Thoracic aorta (tissue), 2 donors: ENCODE results near the gene ZNF140. TPM values are rescaled to one million over a fixed set of nuclear protein-coding genes. Genes with fewer than 3 reads are reported as not detected.

ENCODE experiments used
- ATAC-seq: fragments of 150-250 bp; one replicate; pipeline ENCODE4 v1.8.0; 2017; ENCODE audit warnings: low read depth; ENCODE audit not compliant: insufficient number of reproducible peaks, low FRiP score
- DNase-seq: peaks from one replicate; pipeline ENCODE4 v3.0.0-alpha.2; 2020; ENCODE audit warnings: low spot score
- H3K27ac ChIP-seq, 2 donors: fragments of 200-600 bp; sonication (generic); 1 replicate in 1 of 2; 2 replicates in 1 of 2; pipeline ENCODE4 v1.5.1; 2016; ENCODE audit warnings: mild to moderate bottlenecking in 2 of 2, moderate library complexity in 2 of 2
- H3K27me3 ChIP-seq: fragments of 200-600 bp; sonication (generic); replicated peaks from 2 replicates; pipeline ENCODE4 v1.6.0; 2016; ENCODE audit warnings: mild to moderate bottlenecking; ENCODE audit not compliant: insufficient read depth
- H3K36me3 ChIP-seq: fragments of 200-600 bp; sonication (generic); one replicate; pipeline ENCODE4 v1.5.1; 2016
- H3K4me1 ChIP-seq, 2 donors: fragments of 200-600 bp; sonication (generic); 1 replicate in 1 of 2; 2 replicates in 1 of 2; pipeline versions ENCODE4 v1.5.1 to v1.6.0; 2016; ENCODE audit warnings: low read depth in 2 of 2, mild to moderate bottlenecking in 1 of 2; ENCODE audit not compliant: control insufficient read depth in 1 of 2
- H3K4me3 ChIP-seq: fragments of 200-600 bp; sonication (generic); 2 replicates; pipeline ENCODE4 v1.5.1; 2016; ENCODE audit warnings: mild to moderate bottlenecking
- H3K9me3 ChIP-seq: fragments of 200-600 bp; sonication (generic); 2 replicates; pipeline ENCODE4 v1.5.1; 2016
- CTCF ChIP-seq: fragments of 200-600 bp; sonication (generic); IDR thresholded peaks from one replicate; pipeline ENCODE4 v1.5.1; 2019; ENCODE audit warnings: antibody characterized with exemption
- total RNA-seq, 2 donors: library from RNA; depleted of rRNA; stranded (reverse); fragments of >200 nt; gene quantifications; one replicate each; pipeline versions ENCODE4 v1.1.0 to v1.2.3, GENCODE V29; 2016

ZNF140 gene
- total RNA-seq, 2 donors from 2014 or later = 5.0 to 16.2 TPM

- Histone ChIP-seq H3K27me3 (no peaks in the 10 kb centered on the region), H3K4me3 (peak within 1 kb of the TSS; percentile 93), H3K27ac (peak within 1 kb of the TSS; percentile 86 to 94), H3K4me1 (peaks cover 6 to 8% of the 10 kb centered on the region in 2 donors), H3K9me3 (peaks cover 70% of the 10 kb centered on the region), H3K36me3 (peaks cover 18% of the 10 kb centered on the region)
- peak; percentile 76 for DNase-seq
- peak; percentile 98 for ATAC-seq
- no peak for TF ChIP-seq CTCF
These were observed 49.5 kb downstream of the ZNF140 start, which contains the start of the genes ZNF10 and ZNF891 for GRCh38 chr12:133130038-133130807. Gene ZNF10, plus strand, starts transcription at chr12:133130627. Its CDS starts 13,866 bp downstream, at chr12:133144493. Gene ZNF891, minus strand, starts transcription at chr12:133130274. Its CDS starts 8,356 bp downstream, at chr12:133121918.

GRCh38 chr12:133130808-133131128 lies 50.0 kb downstream of the ZNF140 start:
- ATAC-seq = peak; percentile 6
- peaks cover 70% of the 10 kb centered on the region for H3K9me3 ChIP-seq
- no peaks in the 10 kb centered on the region for H3K27me3 ChIP-seq
- peak overlapping the region; percentile 86 to 94 for H3K27ac ChIP-seq
- H3K4me1 ChIP-seq = peaks cover 6 to 8% of the 10 kb centered on the region in 2 donors
- H3K36me3 ChIP-seq = peaks cover 18% of the 10 kb centered on the region
- no peak for TF ChIP-seq CTCF
- DNase-seq = no peak
- peak overlapping the region; percentile 93 for H3K4me3 ChIP-seq

- no peak overlapping the region for H3K27ac ChIP-seq
- DNase-seq = no peak
- peaks cover 0 to 6% of the 10 kb centered on the region in 2 donors for H3K4me1 ChIP-seq
- H3K4me3 ChIP-seq = no peak overlapping the region
- TF ChIP-seq CTCF = no peak
- H3K27me3 ChIP-seq = no peaks in the 10 kb centered on the region
- H3K36me3 ChIP-seq = peaks cover 52% of the 10 kb centered on the region
- H3K9me3 ChIP-seq = peaks cover 84% of the 10 kb centered on the region
- no peak for ATAC-seq
These were observed 55.0 kb downstream of the ZNF140 start for GRCh38 chr12:133135747-133136146.

- peaks cover 90% of the 10 kb centered on the region for H3K9me3 ChIP-seq
- no peak for DNase-seq
- TF ChIP-seq CTCF = no peak
- peaks cover 73% of the 10 kb centered on the region for H3K36me3 ChIP-seq
- H3K4me1 ChIP-seq = no peaks in the 10 kb centered on the region
- H3K4me3 ChIP-seq = no peak overlapping the region
- no peaks in the 10 kb centered on the region for H3K27me3 ChIP-seq
- H3K27ac ChIP-seq = no peak overlapping the region
- no peak for ATAC-seq
These were observed 65.3 kb downstream of the ZNF140 start for GRCh38 chr12:133145981-133146380.

- H3K4me3 ChIP-seq = peak overlapping the region; percentile 24
- H3K9me3 ChIP-seq = peaks cover 99% of the 10 kb centered on the region
- no peak for DNase-seq
- no peak for TF ChIP-seq CTCF
- no peaks in the 10 kb centered on the region for H3K4me1 ChIP-seq
- no peak overlapping the region for H3K27ac ChIP-seq
- H3K36me3 ChIP-seq = peaks cover 67% of the 10 kb centered on the region
- no peaks in the 10 kb centered on the region for H3K27me3 ChIP-seq
- ATAC-seq = no peak
These were observed 75.5 kb downstream of the ZNF140 start for GRCh38 chr12:133156125-133156690.
